Stimulated activated memory B cell treated with anti-CD40 and anti-IgM and Interleukin-4, amounts not matched to agents 10 μg/mL and 1 μg/mL and 100 μg/mL, for 72 hours (primary cell): ENCODE measurements around the gene RAB40C.

Source experiments
- ATAC-seq: fragments of 150-1000 bp; cut with Tn5 transposase; 2 replicates; pipeline ENCODE4 v1.10.0; 2021
- H3K27ac Mint-ChIP-seq: one replicate; pipeline ENCODE4 v1.8.0; 2022; ENCODE audit warnings: mild to moderate bottlenecking, mixed read lengths
- H3K27me3 Mint-ChIP-seq: one replicate; pipeline ENCODE4 v1.8.0; 2022; ENCODE audit warnings: mixed read lengths
- H3K36me3 Mint-ChIP-seq: one replicate; pipeline ENCODE4 v1.8.0; 2022; ENCODE audit warnings: mixed read lengths
- H3K4me1 Mint-ChIP-seq: one replicate; pipeline ENCODE4 v1.8.0; 2022; ENCODE audit warnings: mixed read lengths
- H3K4me3 Mint-ChIP-seq: one replicate; pipeline ENCODE4 v1.8.0; 2022; ENCODE audit warnings: mild to moderate bottlenecking, moderate library complexity, mixed read lengths
- H3K9me3 Mint-ChIP-seq: one replicate; pipeline ENCODE4 v1.8.0; 2022; ENCODE audit warnings: mixed read lengths

Gene RAB40C, protein sequence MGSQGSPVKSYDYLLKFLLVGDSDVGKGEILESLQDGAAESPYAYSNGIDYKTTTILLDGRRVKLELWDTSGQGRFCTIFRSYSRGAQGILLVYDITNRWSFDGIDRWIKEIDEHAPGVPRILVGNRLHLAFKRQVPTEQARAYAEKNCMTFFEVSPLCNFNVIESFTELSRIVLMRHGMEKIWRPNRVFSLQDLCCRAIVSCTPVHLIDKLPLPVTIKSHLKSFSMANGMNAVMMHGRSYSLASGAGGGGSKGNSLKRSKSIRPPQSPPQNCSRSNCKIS

DNA sequence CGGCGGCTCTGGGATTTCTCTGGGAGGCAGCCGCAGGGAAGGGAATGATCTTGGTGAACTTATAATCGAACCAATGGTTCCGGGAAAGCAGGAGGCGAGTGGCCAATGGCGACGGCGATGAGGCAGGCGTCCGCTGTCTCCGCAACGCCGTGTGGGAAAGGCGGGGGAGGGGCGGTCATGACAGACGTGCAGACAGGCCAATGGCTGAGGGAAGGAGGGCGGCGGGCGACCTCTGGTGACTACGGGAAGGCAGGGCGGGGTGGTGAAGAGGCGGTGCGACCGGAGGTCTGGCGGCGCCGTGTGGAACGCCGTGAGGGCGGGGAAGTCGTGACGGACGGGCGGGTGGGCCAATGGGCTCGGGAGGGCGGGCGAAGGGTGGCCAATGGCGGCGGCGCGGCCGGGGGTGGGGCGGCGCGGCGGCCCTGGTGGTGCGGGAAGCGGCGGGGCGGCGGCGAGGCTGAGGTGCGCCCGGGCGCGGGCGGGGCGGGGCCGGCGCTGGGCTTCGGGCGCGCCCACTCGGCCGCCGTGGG, at the start of gene RAB40C:
Gene RAB40C (plus strand): TSS at position 409 of the 530 bp plus-strand sequence. CDS start 226 bp downstream, outside the sequence.
- Mint-ChIP-seq H3K36me3 (no peaks in the 10 kb centered on the region), H3K4me1 (peaks cover 65% of the 10 kb centered on the region), H3K27me3 (peaks cover 11% of the 10 kb centered on the region), H3K27ac (peak within 1 kb of the TSS; percentile 99), H3K9me3 (no peaks in the 10 kb centered on the region), H3K4me3 (peak within 1 kb of the TSS; percentile 90)
- peak; percentile 94 for ATAC-seq

DNA sequence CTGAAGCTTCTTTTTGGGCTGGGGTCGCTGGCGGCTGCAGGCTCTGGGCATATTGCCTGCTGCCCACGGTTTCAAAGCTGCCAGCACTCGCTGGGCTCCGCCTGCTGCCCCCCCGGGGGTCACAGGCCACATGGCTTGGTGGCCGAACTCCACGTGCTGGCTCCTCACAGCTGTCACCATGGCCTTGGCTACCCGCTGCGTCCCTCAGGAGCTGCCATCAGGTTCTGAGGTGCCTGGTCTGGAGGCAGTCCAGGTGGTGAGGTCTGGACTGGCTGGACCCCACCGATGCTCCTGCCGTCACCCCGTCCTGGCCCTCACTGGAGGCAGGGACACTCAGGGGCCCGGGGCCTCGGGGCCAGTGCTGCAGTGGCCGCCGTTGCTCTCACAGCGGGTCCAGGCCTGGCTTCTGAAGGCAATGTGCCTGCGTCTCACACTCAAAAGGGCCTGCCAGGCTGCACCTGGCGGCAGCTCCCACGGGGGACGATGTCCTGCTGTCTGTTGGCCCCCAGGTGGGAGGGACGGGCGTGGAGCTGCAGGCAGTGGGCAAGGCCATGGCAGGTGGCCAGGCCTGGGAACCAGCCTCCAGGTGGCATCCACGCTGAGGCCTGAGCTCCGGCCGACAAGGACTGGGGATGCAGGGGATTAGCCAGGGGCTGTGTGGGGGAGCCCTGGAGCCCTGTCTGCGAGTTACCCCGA, 49.1 kb upstream of the RAB40C start:
- no peaks in the 10 kb centered on the region for H3K27me3 Mint-ChIP-seq
- no peaks in the 10 kb centered on the region for H3K4me1 Mint-ChIP-seq
- H3K27ac Mint-ChIP-seq: no peak overlapping the region
- no peak overlapping the region for H3K4me3 Mint-ChIP-seq
- no peak for ATAC-seq
- H3K9me3 Mint-ChIP-seq: no peaks in the 10 kb centered on the region
- H3K36me3 Mint-ChIP-seq: peaks cover 4% of the 10 kb centered on the region

DNA sequence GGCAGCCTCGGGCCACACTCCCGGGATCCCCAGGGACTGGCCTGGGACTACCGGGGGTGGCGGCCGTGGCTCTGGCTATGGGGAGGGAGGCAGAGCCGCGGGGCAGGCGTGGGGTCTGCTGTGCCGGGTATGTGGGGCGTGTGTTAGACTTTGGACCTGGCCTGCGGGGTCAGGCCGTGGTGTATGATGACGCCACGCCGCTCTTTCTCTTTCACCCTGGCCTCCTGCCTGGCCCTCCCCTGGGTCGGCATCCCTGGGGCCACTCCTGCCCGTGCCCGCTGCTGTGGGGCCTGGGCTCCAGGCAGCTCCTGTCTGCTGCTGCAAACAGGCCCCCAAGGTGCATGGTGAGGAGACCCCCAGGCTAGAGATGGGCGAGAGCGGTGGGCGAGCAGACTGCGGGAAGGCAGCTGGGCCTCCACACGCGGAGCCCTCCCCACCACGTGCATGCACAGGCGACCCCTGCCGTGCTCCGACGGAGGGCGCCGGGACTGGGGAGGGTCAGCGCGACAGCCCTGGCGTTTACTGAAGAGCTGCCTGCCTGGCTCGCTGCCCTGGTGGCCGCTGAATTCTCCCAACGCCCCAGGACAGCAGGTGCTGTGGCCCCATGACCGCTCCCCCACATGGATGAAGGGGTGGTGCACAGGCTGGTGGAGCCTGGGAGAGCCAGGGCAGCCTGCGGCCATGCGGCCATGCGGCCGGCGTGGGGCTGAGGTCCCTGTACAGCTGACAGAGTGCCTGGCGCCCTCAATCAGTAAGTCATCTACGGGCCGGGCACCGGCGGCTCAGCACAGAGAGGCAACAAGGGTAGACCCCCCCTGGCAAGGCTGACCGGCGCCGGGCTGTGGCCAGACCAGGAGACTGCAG, 46.3 kb upstream of the RAB40C start:
- no peak for ATAC-seq
- no peaks in the 10 kb centered on the region for H3K4me1 Mint-ChIP-seq
- no peaks in the 10 kb centered on the region for H3K9me3 Mint-ChIP-seq
- H3K27me3 Mint-ChIP-seq: no peaks in the 10 kb centered on the region
- H3K4me3 Mint-ChIP-seq: no peak overlapping the region
- H3K27ac Mint-ChIP-seq: no peak overlapping the region
- H3K36me3 Mint-ChIP-seq: peaks cover 4% of the 10 kb centered on the region

DNA sequence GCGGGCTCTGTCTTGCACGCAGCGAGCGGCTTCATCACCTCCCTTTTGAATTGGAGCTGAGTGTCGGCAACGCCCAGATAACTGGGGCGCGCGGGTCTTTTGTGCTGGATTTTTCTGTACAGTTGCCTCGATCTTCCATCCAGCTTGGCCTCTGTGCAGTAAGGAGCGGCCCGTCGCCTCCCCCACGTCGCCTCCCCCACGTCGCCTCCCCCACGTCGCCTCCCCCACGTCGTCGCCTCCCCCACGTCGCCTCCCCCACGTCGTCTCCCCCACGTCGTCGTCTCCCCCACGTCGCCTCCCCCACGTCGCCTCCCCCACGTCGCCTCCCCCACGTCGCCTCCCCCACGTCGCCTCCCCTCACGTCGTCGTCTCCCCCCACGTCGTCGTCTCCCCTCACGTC, 45.3 kb upstream of the RAB40C start:
- ATAC-seq: no peak
- Mint-ChIP-seq H3K4me3 (no peak overlapping the region), H3K27ac (no peak overlapping the region), H3K9me3 (no peaks in the 10 kb centered on the region), H3K27me3 (no peaks in the 10 kb centered on the region), H3K4me1 (no peaks in the 10 kb centered on the region), H3K36me3 (peaks cover 4% of the 10 kb centered on the region)

DNA sequence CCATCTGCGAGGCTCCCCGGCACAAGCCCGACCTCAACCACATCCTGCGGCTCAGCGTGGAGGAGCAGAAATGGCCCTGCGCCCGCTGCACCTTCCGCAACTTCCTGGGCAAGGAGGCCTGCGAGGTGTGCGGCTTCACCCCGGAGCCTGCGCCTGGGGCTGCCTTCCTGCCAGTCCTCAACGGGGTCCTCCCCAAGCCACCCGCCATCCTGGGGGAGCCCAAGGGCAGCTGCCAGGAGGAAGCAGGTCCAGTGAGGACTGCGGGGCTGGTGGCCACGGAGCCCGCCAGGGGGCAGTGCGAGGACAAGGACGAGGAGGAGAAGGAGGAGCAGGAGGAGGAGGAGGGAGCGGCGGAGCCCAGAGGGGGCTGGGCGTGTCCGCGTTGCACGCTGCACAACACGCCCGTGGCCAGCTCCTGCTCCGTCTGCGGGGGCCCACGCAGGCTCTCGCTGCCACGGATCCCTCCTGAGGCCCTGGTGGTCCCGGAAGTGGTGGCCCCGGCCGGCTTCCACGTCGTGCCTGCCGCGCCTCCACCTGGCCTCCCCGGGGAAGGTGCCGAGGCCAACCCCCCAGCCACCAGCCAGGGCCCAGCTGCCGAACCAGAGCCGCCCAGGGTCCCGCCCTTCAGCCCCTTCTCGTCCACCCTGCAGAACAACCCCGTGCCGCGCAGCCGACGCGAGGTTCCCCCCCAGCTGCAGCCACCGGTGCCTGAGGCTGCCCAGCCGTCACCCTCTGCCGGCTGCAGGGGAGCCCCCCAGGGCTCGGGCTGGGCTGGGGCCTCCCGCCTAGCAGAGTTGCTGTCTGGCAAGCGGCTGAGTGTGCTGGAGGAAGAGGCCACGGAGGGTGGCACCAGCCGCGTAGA, 42.7 kb upstream of the RAB40C start:
- no peaks in the 10 kb centered on the region for H3K4me1 Mint-ChIP-seq
- no peaks in the 10 kb centered on the region for H3K9me3 Mint-ChIP-seq
- H3K36me3 Mint-ChIP-seq: peaks cover 4% of the 10 kb centered on the region
- H3K27me3 Mint-ChIP-seq: no peaks in the 10 kb centered on the region
- no peak overlapping the region for H3K27ac Mint-ChIP-seq
- peak overlapping the region; percentile 55 for H3K4me3 Mint-ChIP-seq
- ATAC-seq: peak; percentile 51

DNA sequence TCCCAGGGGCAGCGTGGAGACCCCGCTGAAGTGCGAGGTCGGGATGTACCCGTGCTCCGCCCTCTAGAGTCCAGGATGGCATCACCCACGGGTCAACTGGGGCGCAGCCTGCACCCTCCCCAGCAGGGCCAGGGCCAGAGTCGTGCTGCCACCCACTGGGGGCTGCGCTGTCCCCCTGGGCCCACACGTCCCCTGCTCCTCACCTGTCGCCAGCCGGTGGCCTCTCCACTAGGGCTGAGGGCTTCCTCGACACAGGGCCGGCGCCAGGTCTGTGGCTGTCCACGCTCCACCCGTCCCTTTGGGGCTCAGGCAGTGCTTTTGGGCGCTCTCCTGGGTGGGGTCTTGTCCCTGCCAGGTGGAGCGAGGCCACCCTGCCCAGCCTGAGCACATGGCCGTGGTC, 41.3 kb upstream of the RAB40C start:
- H3K4me1 Mint-ChIP-seq: no peaks in the 10 kb centered on the region
- ATAC-seq: no peak
- H3K27me3 Mint-ChIP-seq: no peaks in the 10 kb centered on the region
- H3K27ac Mint-ChIP-seq: no peak overlapping the region
- no peaks in the 10 kb centered on the region for H3K9me3 Mint-ChIP-seq
- no peak overlapping the region for H3K4me3 Mint-ChIP-seq
- H3K36me3 Mint-ChIP-seq: peaks cover 4% of the 10 kb centered on the region

DNA sequence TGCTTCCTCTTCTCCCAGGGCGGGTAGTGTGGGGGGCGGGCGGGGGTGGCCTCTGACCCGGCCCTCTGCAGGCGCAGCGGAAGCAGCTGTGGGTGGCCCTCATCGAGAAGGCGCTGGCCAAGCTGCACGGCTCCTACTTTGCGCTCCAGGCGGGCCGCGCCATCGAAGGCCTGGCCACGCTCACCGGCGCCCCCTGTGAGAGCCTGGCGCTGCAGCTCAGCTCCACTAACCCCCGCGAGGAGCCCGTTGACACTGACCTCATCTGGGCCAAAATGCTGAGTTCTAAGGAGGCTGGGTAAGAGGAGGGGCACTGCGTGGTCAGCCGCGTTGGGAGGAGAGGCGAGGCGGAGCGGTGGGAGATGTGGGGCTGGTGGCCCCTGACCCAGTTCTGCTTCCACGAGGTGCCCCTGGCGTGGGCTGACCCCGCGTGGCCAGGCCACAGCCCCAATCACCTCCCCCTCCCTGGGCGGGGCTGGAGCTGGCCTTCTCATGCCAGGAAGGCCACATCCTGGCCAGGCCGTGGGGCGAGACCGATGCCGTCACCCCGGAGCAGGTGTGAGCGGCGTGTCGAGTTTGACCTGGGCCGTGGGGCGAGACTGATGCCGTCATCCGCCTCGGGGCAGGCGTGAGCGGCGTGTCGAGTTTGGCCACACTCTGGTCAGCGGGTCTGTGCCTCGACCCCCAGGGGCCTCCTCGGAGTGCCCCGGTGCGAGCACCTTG, 40.2 kb upstream of the RAB40C start:
- no peaks in the 10 kb centered on the region for H3K9me3 Mint-ChIP-seq
- H3K27ac Mint-ChIP-seq: no peak overlapping the region
- no peaks in the 10 kb centered on the region for H3K27me3 Mint-ChIP-seq
- no peak for ATAC-seq
- no peaks in the 10 kb centered on the region for H3K4me1 Mint-ChIP-seq
- H3K36me3 Mint-ChIP-seq: peaks cover 10% of the 10 kb centered on the region
- H3K4me3 Mint-ChIP-seq: no peak overlapping the region

DNA sequence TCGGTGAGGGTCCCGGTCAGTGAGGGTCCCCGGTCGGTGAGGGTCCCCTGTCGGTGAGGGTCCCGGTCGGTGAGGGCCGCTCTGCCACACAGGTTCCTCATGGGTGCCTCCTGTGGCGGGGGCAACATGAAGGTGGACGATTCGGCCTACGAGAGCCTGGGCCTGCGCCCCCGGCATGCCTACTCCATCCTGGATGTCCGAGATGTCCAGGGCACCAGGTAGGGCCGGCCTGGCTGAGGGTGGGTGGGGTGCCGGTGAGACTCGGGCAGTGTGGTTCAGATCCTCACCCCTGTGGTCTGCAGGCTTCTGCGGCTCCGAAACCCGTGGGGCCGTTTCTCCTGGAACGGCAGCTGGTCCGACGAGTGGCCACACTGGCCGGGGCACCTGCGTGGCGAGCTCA, 38.7 kb upstream of the RAB40C start:
- Mint-ChIP-seq H3K27ac (no peak overlapping the region), H3K9me3 (no peaks in the 10 kb centered on the region), H3K36me3 (peaks cover 7% of the 10 kb centered on the region), H3K27me3 (no peaks in the 10 kb centered on the region), H3K4me1 (no peaks in the 10 kb centered on the region), H3K4me3 (no peak overlapping the region)
- ATAC-seq: no peak

DNA sequence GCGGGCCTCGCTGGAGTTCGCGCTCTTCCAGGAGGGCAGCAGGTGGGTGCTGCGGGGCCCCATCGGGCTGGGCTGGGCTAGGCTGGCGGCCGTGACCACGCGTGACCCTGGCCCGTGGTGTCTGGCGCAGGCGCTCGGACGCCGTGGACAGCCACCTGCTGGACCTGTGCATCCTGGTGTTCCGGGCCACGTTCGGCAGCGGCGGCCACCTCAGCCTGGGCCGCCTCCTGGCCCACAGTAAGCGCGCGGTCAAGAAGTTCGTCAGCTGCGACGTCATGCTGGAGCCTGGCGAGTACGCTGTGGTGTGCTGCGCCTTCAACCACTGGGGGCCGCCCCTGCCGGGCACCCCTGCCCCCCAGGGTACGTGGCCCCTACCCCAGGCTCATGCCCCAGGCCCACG, 37.7 kb upstream of the RAB40C start:
- H3K27ac Mint-ChIP-seq: no peak overlapping the region
- peaks cover 5% of the 10 kb centered on the region for H3K27me3 Mint-ChIP-seq
- no peak overlapping the region for H3K4me3 Mint-ChIP-seq
- peaks cover 7% of the 10 kb centered on the region for H3K36me3 Mint-ChIP-seq
- H3K4me1 Mint-ChIP-seq: no peaks in the 10 kb centered on the region
- no peak for ATAC-seq
- no peaks in the 10 kb centered on the region for H3K9me3 Mint-ChIP-seq

DNA sequence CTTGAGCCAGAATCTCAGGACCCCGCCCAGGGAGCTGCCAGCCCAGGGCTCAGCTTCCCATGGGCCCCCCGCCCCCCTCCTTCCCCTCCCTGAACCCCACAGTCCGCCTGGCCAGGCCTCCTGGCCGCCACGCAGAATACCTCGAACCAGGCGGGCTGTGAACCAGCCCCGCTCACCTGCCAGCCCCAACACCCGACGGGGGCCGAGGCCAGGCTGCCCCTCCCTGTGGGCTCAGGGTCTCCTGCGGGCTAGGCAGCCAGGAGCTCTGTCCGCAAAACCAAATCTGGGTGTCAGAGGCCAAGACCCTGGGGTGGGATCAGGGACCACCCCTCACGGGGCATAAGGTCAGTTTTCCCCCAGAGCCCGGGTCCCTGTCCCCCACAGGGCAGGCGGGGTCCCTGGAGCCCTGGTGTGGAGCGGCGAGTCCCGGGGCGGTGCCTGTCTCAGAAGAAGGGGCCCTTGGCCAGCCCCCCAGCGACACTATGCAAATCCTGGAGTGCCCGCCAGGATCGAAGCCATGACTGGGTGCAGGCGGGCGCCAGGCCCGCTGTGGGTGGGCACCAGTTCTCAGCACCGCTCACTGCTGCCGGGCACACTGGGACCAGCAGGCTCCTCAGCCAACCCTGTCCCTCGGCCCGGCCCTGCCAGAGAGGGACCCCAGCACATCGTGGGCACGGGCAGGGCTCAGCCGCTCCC, 36.1 kb upstream of the RAB40C start:
- ATAC-seq: no peak
- H3K4me3 Mint-ChIP-seq: no peak overlapping the region

DNA sequence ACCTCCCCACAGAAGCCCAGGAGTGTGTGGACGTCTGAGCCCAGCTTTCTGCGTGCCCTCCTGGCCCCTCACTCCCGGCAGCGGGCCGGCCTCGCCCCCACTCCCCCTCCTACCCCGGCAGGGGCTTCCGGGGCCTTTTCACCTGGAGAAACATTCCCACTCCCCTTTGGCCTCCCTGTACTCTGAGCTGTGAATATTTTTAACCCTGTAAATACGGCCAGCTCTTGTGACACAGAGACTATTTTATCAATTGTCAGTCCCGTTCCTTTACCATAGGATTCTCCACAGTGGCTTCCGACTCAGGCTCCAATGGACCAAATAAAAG, 35.6 kb upstream of the RAB40C start:
- Mint-ChIP-seq H3K36me3 (peaks cover 7% of the 10 kb centered on the region), H3K4me1 (peaks cover 7% of the 10 kb centered on the region), H3K27ac (no peak overlapping the region), H3K27me3 (peaks cover 24% of the 10 kb centered on the region), H3K4me3 (no peak overlapping the region), H3K9me3 (no peaks in the 10 kb centered on the region)
- no peak for ATAC-seq

More for the DNA sequence above, 36.1 kb upstream of the RAB40C start:
- Mint-ChIP-seq H3K9me3 (no peaks in the 10 kb centered on the region), H3K27ac (no peak overlapping the region), H3K27me3 (peaks cover 21% of the 10 kb centered on the region), H3K36me3 (peaks cover 7% of the 10 kb centered on the region), H3K4me1 (peaks cover 6% of the 10 kb centered on the region)

DNA sequence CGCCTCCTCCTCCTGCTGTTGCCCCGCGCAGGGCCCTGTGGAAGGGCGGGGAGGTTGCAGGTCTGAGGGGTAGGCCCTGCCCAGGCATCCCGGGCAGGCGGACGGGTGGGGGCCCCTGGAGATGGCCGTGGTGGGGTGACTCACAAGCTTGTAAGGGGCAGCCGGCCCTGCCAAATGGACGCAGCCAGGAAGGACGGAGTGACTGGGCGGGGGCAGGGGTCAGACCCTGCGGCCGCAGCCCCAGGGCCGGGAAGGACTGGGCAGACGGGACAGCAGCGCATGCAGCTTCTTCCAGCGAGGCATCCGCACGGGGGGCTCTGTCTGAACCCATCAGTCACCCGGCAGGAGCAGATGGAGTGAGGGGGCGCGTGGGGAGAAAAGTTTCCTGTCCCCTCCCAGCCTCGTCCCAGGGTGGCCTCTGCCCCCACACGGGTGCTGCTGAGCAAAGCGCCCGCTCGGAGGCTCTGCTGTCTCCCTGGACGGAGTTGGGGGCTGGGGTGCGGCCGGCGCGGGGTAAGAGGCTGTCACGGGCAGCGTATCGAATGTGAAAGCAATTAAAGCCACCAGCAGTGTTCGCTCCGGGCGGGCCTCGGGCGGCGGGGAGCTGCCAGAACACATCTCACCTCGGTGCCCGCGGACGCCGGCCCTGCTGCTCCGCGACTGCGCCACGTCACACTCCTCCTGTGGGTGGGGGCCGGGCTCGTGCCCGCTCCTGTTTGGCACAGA, 35.1 kb upstream of the RAB40C start:
- peaks cover 29% of the 10 kb centered on the region for H3K27me3 Mint-ChIP-seq
- no peak for ATAC-seq
- H3K27ac Mint-ChIP-seq: no peak overlapping the region
- H3K9me3 Mint-ChIP-seq: no peaks in the 10 kb centered on the region
- peaks cover 10% of the 10 kb centered on the region for H3K4me1 Mint-ChIP-seq
- no peak overlapping the region for H3K4me3 Mint-ChIP-seq
- peaks cover 7% of the 10 kb centered on the region for H3K36me3 Mint-ChIP-seq
